OCI-LY3 (cell line): ENCODE measurements around the gene TRIM63.
A peak's percentile ranks its signal among the peaks of the same experiment; 100 is the strongest.

Source experiments
- H2AFZ ChIP-seq: fragments of 200-600, 300-600 bp; shearing (Covaris generic); 2 replicates; pipeline ENCODE4 v1.6.0; 2014; ENCODE audit warnings: antibody characterized with exemption, low read depth, low read length
- H3K27ac ChIP-seq: fragments of 200-600, 300-600 bp; sonication (generic); 2 replicates; pipeline ENCODE4 v1.5.1; 2014; ENCODE audit warnings: mild to moderate bottlenecking, low read length, moderate library complexity, mixed read lengths
- H3K27me3 ChIP-seq: fragments of 200-600, 300-600 bp; sonication (generic); 2 replicates; pipeline ENCODE4 v1.6.1; 2014; ENCODE audit warnings: low read depth, low read length, mixed read lengths
- H3K36me3 ChIP-seq: fragments of 200-600, 300-600 bp; sonication (generic); replicated peaks from 2 replicates; pipeline ENCODE3; 2014; ENCODE audit warnings: low read depth, low read length, mixed read lengths
- H3K4me1 ChIP-seq: fragments of 300-600, 200-600 bp; sonication (generic); 2 replicates; pipeline ENCODE4 v1.6.1; 2014; ENCODE audit warnings: low read length, mixed read lengths
- H3K4me2 ChIP-seq: fragments of 200-600, 300-600 bp; sonication (generic); 2 replicates; pipeline ENCODE4 v1.6.1; 2014; ENCODE audit warnings: low read length, mixed read lengths
- H3K4me3 ChIP-seq: fragments of 300-600, 200-600 bp; sonication (generic); 2 replicates; pipeline ENCODE4 v1.5.1; 2014; ENCODE audit warnings: antibody characterized with exemption, mild to moderate bottlenecking, low read length, moderate library complexity
- H3K79me2 ChIP-seq: fragments of 300-600, 200-600 bp; shearing (Covaris generic); 2 replicates; pipeline ENCODE4 v1.6.1; 2014; ENCODE audit warnings: mild to moderate bottlenecking, low read length, mixed read lengths
- H3K9ac ChIP-seq: fragments of 300-600, 200-600 bp; shearing (Covaris generic); 2 replicates; pipeline ENCODE4 v1.6.0; 2014; ENCODE audit warnings: mild to moderate bottlenecking, low read length, moderate library complexity
- H3K9me3 ChIP-seq: fragments of 200-600, 300-600 bp; shearing (Covaris generic); 2 replicates; pipeline ENCODE4 v1.6.1; 2014; ENCODE audit warnings: low read length, mixed read lengths; ENCODE audit not compliant: insufficient read depth
- H4K20me1 ChIP-seq: fragments of 200-600, 300-600 bp; sonication (generic); 2 replicates; pipeline ENCODE4 v1.6.1; 2016; ENCODE audit warnings: low read length, mixed read lengths; ENCODE audit not compliant: insufficient read depth
- EZH2phosphoT487 ChIP-seq: fragments of 200-600 bp; shearing (Covaris generic); IDR thresholded peaks from 2 replicates; pipeline ENCODE4 v1.6.1; 2018; ENCODE audit warnings: antibody characterized with exemption, mixed run types, low read depth
- TF ChIP-seq, protein P1 (sequence below): fragments of 200-600, 300-600 bp; sonication (generic); IDR thresholded peaks from 2 replicates; pipeline ENCODE4 v1.5.1; 2014; ENCODE audit warnings: antibody characterized with exemption, low read length, low read depth

TRIM63 gene

DNA sequence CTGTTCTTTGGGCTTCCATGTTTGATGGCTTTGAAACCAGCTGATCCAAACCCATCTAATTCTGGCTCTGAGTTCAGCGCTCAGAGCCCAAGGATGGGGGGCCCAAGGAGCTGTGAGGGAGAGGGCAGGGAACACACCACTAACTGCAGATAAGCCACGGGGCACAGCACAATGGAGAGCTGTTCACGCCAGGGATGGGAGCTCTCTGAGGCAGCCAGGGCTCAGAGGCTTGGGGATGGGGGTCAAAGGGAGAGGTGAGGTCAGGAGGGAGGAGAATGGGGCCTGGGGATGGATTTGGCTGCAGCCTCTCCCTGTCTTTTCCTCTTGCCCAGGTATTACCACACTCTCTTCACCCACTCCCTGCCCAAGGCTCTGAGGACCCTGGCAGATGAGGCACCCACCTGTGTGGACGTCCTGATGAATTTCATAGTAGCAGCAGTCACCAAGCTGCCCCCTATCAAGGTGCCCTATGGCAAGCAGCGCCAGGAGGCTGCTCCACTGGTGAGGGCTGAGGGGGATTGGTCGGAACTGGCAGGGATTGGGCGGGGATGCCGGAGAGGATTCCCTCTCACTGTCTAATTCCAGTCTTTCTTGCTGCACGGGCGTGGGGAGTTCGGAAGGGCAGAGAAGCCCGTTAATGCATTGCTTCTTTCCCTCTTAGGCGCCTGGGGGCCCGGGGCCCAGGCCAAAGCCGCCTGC lies 32.8 kb downstream of the TRIM63 start:
- H3K9ac ChIP-seq = peak overlapping the region; percentile 58

DNA sequence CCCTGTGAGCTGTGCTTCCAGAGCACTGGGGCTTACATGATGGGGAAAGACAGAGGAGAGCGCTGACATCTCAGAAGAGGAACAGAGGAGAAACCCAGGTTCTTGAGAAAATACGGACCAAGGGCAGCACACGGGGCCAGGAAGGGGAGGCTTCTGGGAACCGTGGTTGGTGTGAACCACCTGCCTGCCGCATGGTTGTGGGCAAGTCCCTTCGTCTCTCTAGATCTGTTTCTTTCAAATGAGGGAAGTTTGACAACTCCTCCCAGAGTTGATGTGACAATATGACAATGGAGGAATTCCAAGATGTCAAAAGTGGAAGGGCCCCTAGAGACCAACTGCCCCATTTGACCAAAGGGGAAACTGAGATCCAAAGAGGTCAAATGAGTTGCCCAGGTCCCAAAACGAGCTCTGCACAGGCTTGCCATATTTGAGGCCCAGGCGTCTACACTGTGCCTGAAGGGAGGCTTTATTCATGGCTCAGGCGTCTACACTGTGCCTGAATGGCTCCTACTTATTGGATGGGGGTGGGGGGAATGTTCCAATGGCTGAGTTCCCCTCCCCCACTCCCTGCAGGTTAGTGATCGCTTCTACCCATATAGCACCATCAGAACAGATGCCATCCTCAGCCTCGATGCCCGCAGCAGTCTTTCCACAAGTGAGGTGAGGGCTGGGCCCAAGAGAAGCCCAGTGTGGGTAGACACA lies 34.6 kb downstream of the TRIM63 start:
- Histone ChIP-seq H2AFZ (no peak overlapping the region), H3K4me3 (no peak overlapping the region), H3K4me2 (no peak overlapping the region), H3K27me3 (no peaks in the 10 kb centered on the region), H3K36me3 (no peaks in the 10 kb centered on the region), H3K27ac (no peak overlapping the region), H4K20me1 (no peaks in the 10 kb centered on the region), H3K9ac (no peak overlapping the region), H3K4me1 (no peaks in the 10 kb centered on the region), H3K9me3 (no peaks in the 10 kb centered on the region), H3K79me2 (no peaks in the 10 kb centered on the region)
- no peak for TF ChIP-seq EZH2phosphoT487
- TF ChIP-seq, protein P1, sequence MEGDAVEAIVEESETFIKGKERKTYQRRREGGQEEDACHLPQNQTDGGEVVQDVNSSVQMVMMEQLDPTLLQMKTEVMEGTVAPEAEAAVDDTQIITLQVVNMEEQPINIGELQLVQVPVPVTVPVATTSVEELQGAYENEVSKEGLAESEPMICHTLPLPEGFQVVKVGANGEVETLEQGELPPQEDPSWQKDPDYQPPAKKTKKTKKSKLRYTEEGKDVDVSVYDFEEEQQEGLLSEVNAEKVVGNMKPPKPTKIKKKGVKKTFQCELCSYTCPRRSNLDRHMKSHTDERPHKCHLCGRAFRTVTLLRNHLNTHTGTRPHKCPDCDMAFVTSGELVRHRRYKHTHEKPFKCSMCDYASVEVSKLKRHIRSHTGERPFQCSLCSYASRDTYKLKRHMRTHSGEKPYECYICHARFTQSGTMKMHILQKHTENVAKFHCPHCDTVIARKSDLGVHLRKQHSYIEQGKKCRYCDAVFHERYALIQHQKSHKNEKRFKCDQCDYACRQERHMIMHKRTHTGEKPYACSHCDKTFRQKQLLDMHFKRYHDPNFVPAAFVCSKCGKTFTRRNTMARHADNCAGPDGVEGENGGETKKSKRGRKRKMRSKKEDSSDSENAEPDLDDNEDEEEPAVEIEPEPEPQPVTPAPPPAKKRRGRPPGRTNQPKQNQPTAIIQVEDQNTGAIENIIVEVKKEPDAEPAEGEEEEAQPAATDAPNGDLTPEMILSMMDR = no peak

More for the DNA sequence above, 32.8 kb downstream of the TRIM63 start:
- Histone ChIP-seq H3K79me2 (no peaks in the 10 kb centered on the region), H3K4me2 (peak overlapping the region; percentile 98), H3K27me3 (no peaks in the 10 kb centered on the region), H3K4me3 (peak overlapping the region; percentile 100), H2AFZ (peak overlapping the region; percentile 92), H4K20me1 (no peaks in the 10 kb centered on the region), H3K4me1 (no peaks in the 10 kb centered on the region), H3K9me3 (no peaks in the 10 kb centered on the region), H3K36me3 (no peaks in the 10 kb centered on the region), H3K27ac (no peak overlapping the region)
- TF ChIP-seq EZH2phosphoT487 = no peak
- TF ChIP-seq, protein P1 = no peak

DNA sequence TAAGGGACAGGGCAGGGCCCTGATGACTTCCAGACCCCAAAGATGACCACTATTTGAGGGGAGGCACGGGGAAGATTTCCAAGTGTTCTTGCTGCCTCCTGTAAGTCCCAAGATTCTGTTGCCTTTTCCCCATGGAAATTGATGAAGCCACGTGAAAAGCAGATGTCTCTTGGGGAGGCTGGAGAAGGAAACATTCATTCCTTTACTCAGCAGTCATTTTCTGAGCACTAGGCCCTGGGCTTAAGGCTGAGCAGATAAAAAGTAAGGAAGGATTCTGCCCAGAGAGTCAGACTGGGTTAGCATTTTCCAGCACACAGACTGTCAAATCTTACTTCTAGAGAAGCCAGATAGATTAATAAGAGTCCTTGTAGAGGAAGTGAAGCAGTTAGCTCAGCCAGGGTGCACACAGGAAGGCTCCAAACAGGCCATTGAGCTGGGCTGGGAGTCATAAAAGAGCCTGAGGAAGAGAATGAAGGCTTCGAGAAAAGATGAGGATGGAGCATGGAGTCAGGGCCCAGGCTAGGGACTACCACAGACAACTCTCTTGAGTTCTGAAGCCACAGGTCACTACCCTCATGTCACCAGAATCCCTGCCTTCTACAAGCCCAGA lies 35.7 kb downstream of the TRIM63 start:
- no peaks in the 10 kb centered on the region for H3K36me3 ChIP-seq
- no peak overlapping the region for H2AFZ ChIP-seq
- H3K4me2 ChIP-seq = no peak overlapping the region
- no peak overlapping the region for H3K9ac ChIP-seq
- TF ChIP-seq EZH2phosphoT487 = no peak
- TF ChIP-seq, protein P1 = no peak
- H3K27ac ChIP-seq = no peak overlapping the region
- H3K79me2 ChIP-seq = no peaks in the 10 kb centered on the region
- no peaks in the 10 kb centered on the region for H3K9me3 ChIP-seq
- no peaks in the 10 kb centered on the region for H3K27me3 ChIP-seq
- H4K20me1 ChIP-seq = no peaks in the 10 kb centered on the region
- no peaks in the 10 kb centered on the region for H3K4me1 ChIP-seq
- H3K4me3 ChIP-seq = no peak overlapping the region

DNA sequence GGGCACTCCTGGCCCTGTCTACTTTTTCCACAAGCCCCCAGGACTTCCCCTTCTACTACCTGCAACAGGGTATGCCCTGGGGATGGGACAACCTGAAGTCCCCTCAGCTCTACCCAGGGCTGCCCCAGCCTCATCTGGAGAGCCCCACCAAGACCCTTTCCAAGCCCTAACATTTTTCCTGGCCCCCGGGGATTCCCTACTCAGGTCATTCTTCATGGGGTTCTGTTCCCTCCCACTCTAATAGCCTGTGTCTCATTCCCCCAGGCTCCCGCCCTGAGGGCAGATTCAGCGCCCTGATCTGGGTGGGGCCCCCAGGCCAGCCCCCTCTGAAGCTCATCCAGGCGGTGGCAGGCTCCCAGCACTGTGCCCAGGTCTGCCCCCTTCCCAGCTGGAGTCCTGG lies 36.2 kb downstream of the TRIM63 start:
- H3K4me3 ChIP-seq = no peak overlapping the region
- TF ChIP-seq, protein P1 = no peak
- no peak for TF ChIP-seq EZH2phosphoT487

More for the DNA sequence above, 36.2 kb downstream of the TRIM63 start:
- no peaks in the 10 kb centered on the region for H3K4me1 ChIP-seq
- H3K4me2 ChIP-seq = no peak overlapping the region
- H3K9ac ChIP-seq = no peak overlapping the region
- H3K9me3 ChIP-seq = no peaks in the 10 kb centered on the region
- no peaks in the 10 kb centered on the region for H4K20me1 ChIP-seq
- H3K27me3 ChIP-seq = no peaks in the 10 kb centered on the region
- H3K27ac ChIP-seq = no peak overlapping the region
- no peaks in the 10 kb centered on the region for H3K79me2 ChIP-seq
- H3K36me3 ChIP-seq = no peaks in the 10 kb centered on the region
- H2AFZ ChIP-seq = no peak overlapping the region
